Measurements from ENCODE around the gene TMEM135.

TMEM135 gene

GRCh38 chr11:87316491-87316890, 278.8 kb downstream of the TMEM135 start:
- FAIRE-seq: no peak

DNA sequence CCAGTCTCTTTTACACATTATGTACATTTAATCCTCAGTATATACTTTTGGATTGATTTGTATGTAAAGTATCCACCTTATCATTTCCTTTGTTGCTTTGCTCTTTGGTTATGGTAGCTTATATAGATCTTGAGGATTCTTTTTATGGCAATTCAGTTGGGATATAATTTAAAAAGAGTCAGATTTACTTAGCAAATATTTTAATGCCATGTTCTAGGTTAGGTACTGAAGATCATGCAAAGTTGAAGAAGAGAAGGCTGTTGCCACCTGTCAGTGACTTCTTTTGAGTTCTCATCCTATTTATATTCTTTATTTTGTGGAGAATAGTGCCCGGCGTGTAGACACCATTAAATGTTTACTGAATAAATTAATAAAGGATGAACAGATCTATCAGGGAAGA, 279.7 kb downstream of the TMEM135 start:
- no peak for FAIRE-seq

GRCh38 chr11:87320123-87320522, 282.4 kb downstream of the TMEM135 start:
- FAIRE-seq: no peak

- no peak for FAIRE-seq
Observed at GRCh38 chr11:87322568-87322967, 284.8 kb downstream of the TMEM135 start.

GRCh38 chr11:87323899-87324298, 286.2 kb downstream of the TMEM135 start:
- FAIRE-seq: no peak

- FAIRE-seq: no peak
Observed at GRCh38 chr11:87324817-87325489, 287.2 kb downstream of the TMEM135 start.

- no peak for FAIRE-seq
Observed at GRCh38 chr11:87325490-87325872, 287.7 kb downstream of the TMEM135 start.

DNA sequence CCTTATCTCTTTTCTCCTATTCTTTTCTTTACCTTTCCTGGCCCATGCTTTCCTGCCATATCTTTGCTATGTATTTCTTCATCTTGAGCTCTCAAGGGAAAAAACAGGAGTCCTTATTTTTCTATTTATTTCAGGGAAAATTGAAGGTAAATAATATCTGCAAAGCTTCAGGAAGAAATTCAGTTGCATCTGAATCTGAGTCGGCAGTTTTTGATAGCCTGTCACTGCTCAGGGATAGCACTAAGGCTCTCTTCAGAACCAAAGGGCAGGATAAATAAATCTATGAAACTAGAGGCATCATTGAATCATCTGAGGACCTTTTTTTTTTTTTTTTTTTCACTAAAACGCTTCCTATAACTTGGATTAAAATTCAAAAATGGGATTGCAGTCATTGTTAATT, 288.9 kb downstream of the TMEM135 start:
- FAIRE-seq: no peak

DNA sequence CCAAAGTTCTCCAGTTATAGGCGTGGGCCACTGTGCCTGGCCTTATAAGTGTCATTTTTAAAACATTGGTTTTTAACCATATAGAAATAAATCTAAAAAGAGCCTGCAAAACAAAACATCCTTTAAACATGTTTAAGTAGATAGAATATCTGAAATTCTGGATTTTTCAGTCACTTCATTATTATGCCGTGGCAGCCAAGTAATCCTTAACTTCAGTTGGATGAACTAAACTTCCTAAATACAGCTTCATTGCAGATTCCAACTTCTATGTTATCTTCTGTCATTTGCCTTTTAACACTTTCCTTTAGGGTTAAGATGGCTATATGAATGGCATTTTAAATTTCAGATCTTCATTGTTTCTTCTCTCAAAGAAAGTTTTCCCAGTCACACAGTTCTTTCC, 291.4 kb downstream of the TMEM135 start:
- no peak for FAIRE-seq

DNA sequence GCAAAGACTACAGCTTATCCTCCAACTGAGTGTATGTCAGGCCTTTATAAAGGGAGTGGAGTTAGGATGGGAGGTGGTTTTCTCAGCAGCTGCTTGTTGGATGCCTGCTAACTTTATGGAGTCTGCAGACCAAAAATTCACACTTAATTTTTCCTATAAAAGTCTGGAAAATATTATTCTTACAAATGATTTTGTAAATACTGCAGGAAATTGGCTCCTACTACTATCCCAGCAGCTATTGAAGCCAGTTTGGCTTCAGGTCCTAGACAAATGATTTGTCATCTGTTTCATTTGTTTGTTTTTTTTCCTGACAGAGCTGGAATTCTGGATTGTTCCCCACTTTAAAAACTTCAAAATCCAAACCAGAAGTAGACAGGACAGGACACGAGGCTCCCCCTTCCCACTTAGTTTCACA, 292.5 kb downstream of the TMEM135 start:
- FAIRE-seq: no peak

DNA sequence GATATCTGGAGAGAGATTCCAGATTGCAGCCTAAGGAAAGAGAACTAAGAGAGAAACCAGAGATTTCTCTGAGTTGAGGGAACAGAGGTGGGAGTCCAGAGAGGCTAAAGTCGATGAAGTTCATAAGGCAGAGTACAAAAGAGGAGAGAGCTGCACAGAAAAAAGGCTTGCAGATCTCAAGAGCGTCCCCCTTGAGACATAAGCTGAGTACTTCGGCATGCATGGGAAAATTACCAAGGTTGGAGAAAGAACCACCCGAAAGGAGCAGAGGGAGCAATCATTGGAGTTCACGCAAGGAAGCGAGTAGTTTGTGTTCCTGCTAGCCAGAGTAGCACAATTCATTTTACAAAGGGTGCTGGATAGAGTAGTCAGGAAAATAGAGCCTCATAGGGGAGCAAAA, 293.5 kb downstream of the TMEM135 start:
- FAIRE-seq: no peak

GRCh38 chr11:87338046-87338639, 300.4 kb downstream of the TMEM135 start:
- no peak for FAIRE-seq

- no peak for FAIRE-seq
Observed at GRCh38 chr11:87339416-87339815, 301.7 kb downstream of the TMEM135 start.

DNA sequence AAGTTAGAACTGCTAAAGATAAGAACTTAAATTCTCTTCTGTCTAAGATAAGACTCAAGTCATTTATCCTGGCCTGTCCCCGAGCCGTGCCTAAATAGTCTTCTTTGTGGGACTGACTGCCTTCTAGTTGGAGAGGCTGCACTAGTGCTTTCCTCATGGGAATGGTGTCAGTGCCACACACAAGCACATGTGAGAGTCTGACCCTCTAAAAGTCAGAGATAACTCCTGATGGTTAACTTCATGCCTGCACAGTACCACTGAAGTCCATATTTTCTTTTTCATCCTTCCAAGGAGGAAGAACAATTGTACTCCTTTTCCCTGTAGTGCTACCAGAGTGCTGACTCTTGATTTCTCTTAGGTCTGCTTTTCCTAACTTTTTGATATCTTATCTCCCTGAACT, 309.7 kb downstream of the TMEM135 start:
- no peak for FAIRE-seq

- no peak for FAIRE-seq
Observed at GRCh38 chr11:87347854-87348253, 310.1 kb downstream of the TMEM135 start.

GRCh38 chr11:87351676-87352075, 313.9 kb downstream of the TMEM135 start:
- no peak for FAIRE-seq

DNA sequence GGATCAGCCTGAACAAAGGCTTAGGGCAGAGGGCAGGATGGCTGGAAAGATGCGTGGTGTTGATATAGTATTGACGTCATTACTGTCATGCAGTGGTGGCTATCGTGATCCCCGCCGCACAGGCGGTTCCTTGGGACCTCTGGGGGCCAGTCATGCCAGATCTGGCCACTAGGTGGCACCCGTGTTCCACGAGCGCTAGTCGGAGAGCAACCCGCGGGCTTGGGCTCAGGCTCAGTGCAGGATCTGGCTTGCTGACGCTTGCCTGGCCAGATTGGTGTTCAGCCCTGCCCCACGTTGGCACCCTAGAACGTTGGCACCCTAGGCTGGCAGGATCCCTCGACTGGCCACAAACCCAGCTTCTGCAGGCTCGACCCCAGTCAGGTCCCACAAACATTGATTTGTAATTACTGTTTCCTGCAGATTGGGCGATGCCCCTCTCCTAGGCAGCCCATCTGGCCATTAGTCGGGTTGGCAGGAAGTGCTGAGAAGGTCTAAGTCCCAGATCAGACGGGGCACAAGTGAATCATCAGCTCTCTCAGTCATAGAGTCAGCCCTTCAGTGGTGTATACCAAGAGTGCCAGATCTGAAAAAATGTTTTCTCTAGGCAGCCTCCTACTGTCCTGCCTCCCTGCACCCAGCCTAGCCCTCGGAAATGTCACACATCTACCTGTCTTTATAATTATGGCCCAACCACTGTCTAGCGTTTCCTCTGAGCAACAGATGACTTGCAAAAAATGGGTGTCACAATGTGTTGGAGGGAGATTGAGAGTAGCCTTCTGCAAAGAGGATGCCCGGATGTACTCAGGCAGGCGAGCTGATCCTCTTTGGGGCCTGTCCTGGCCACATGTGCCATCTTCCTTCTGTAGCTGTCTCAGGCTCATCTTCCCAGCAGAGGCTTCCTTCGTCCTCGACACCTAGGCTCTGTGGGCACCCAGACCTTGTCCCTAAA, 315.3 kb downstream of the TMEM135 start:
- no peak for FAIRE-seq

- no peak for FAIRE-seq
Observed at GRCh38 chr11:87353771-87354345, 316.1 kb downstream of the TMEM135 start.

DNA sequence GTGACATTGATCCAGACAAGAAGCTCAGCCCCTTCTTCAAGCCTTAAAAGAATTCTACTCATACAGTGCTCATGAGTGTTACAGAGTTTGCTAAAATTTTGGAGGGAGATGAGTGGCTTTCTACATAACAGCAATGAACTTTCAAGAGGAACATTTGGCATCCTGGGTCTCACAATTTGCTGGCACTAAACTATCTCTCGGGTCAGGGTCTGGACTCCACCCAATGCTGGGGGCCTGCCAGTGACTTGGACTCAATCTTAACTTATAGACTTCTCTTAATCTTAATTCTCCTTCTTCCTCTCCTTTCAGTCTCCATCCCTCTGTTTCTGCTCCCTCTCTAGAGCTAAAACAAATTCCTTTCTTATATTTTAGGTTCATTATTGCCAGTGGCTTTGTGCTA, 317.9 kb downstream of the TMEM135 start:
- FAIRE-seq: no peak

DNA sequence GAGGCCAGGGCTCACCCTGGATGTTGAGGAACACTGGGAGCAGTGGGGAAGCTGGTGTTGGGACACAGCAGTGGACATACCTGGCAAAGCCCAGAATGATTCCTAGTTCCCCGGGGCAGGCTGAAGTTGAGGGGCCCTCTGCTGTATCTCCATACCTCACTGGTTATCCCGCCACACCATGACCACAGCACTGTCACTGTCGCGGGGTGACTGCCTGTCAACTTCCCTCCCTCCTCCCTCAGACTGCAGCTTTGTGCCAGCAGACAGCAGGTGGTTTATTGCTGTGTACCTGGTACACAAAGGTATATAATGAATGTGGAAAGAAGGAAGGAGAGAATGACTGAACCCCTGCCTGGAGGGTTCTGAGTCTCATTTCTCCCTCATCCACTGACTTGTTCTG, 318.7 kb downstream of the TMEM135 start:
- FAIRE-seq: no peak

GRCh38 chr11:87358461-87358860, 320.7 kb downstream of the TMEM135 start:
- no peak for FAIRE-seq

GRCh38 chr11:87359401-87359800, 321.7 kb downstream of the TMEM135 start:
- FAIRE-seq: no peak

- FAIRE-seq: no peak
Observed at GRCh38 chr11:87361891-87362290, 324.2 kb downstream of the TMEM135 start.

Measured in colon (tissue), 2 donors.